ENCODE data around the gene TMCC1.
"Not testable (repeated sequence)": the region's sequence is repeated elsewhere in the genome, so short reads cannot be mapped to it uniquely, and the experiment has no call there.

The TMCC1 gene

GRCh38 chr3:129769616-129770015, 123.9 kb downstream of the TMCC1 start:
- no peak for DNase-seq (ENCODE audit: low spot score)

- no peak for DNase-seq (ENCODE audit: low spot score)
Observed at GRCh38 chr3:129768728-129769127, 124.8 kb downstream of the TMCC1 start.

GRCh38 chr3:129766135-129766534, 127.4 kb downstream of the TMCC1 start:
- no peak for DNase-seq (ENCODE audit: low spot score)

GRCh38 chr3:129764090-129764489, 129.4 kb downstream of the TMCC1 start:
- peak; percentile 10 for DNase-seq (ENCODE audit: low spot score)

GRCh38 chr3:129758785-129759320, 134.7 kb downstream of the TMCC1 start:
- no peak for DNase-seq (ENCODE audit: low spot score)

- no peak for DNase-seq (ENCODE audit: low spot score)
Observed at GRCh38 chr3:129758306-129758705, 135.2 kb downstream of the TMCC1 start.

GRCh38 chr3:129756871-129757270, 136.6 kb downstream of the TMCC1 start:
- peak; percentile 15 for DNase-seq (ENCODE audit: low spot score)

- not testable (repeated sequence) for DNase-seq (ENCODE audit: low spot score)
Observed at GRCh38 chr3:129751105-129751504, 142.4 kb downstream of the TMCC1 start.

GRCh38 chr3:129749692-129750091, 143.8 kb downstream of the TMCC1 start:
- DNase-seq (ENCODE audit: low spot score): no peak

GRCh38 chr3:129747992-129748391, 145.5 kb downstream of the TMCC1 start:
- no peak for DNase-seq (ENCODE audit: low spot score)

GRCh38 chr3:129747136-129747535, 146.4 kb downstream of the TMCC1 start:
- DNase-seq (ENCODE audit: low spot score): no peak

- no peak for DNase-seq (ENCODE audit: low spot score)
Observed at GRCh38 chr3:129746629-129747028, 146.9 kb downstream of the TMCC1 start.

- no peak for DNase-seq (ENCODE audit: low spot score)
Observed at GRCh38 chr3:129745253-129745652, 148.3 kb downstream of the TMCC1 start.

- DNase-seq (ENCODE audit: low spot score): no peak
Observed at GRCh38 chr3:129741794-129742193, 151.7 kb downstream of the TMCC1 start.

GRCh38 chr3:129740090-129740489, 153.4 kb downstream of the TMCC1 start:
- DNase-seq (ENCODE audit: low spot score): no peak

- DNase-seq (ENCODE audit: low spot score): no peak
Observed at GRCh38 chr3:129739634-129740033, 153.9 kb downstream of the TMCC1 start.

- no peak for DNase-seq (ENCODE audit: low spot score)
Observed at GRCh38 chr3:129738172-129738571, 155.3 kb downstream of the TMCC1 start.

- DNase-seq (ENCODE audit: low spot score): no peak
Observed at GRCh38 chr3:129736070-129736469, 157.4 kb downstream of the TMCC1 start.

- no peak for DNase-seq (ENCODE audit: low spot score)
Observed at GRCh38 chr3:129735638-129736037, 157.9 kb downstream of the TMCC1 start.

- no peak for DNase-seq (ENCODE audit: low spot score)
Observed at GRCh38 chr3:129734449-129734848, 159.1 kb downstream of the TMCC1 start.

GRCh38 chr3:129732200-129732876, 161.2 kb downstream of the TMCC1 start:
- DNase-seq (ENCODE audit: low spot score): peak; percentile 39

GRCh38 chr3:129727707-129728106, 165.8 kb downstream of the TMCC1 start:
- no peak for DNase-seq (ENCODE audit: low spot score)

- peak; percentile 20 for DNase-seq (ENCODE audit: low spot score)
Observed at GRCh38 chr3:129723558-129724324, 169.8 kb downstream of the TMCC1 start.

Measured in kidney tubule cell (primary cell).